Measurements from ENCODE around the gene UBE2K. TPM values are rescaled to one million over a fixed set of nuclear protein-coding genes. Genes with fewer than 3 reads are reported as not detected.
"Not testable (repeated sequence)": the region's sequence is repeated elsewhere in the genome, so short reads cannot be mapped to it uniquely, and the experiment has no call there.

Gene UBE2K
- total RNA-seq, 2 donors from 2014 or later: 25.6 to 30.3 TPM

DNA sequence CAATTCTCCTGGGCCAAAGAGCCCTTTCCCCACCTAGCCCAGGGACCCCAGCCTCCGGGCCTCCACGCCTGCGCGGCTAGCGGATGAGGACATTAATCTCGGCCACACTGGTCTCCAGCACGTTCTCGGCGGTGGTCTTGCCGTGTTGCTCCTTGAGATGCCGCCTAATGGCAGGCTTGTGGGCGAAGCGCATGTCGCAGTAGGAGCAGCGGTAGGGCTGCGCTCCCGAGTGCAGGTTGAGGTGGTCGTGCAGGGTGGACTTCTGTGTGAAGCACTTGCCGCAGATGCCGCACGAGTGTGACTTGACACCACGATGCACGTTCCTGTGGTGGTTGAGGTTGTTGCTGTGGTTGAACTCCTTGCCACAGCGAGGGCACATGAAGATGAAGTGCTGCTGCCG, 72.1 kb downstream of the UBE2K start:
- WGBS: 97% methylated on average over 25 of the region's 25 CpGs
- no peaks in the 10 kb centered on the region for H3K27me3 ChIP-seq (replicated peaks; ENCODE audit: insufficient read depth)
- TF ChIP-seq POLR2AphosphoS5 (IDR thresholded peaks at IDR 0.05) (no peak), POLR2A (IDR thresholded peaks at IDR 0.05) (no peak)
- TF ChIP-seq, protein P1, sequence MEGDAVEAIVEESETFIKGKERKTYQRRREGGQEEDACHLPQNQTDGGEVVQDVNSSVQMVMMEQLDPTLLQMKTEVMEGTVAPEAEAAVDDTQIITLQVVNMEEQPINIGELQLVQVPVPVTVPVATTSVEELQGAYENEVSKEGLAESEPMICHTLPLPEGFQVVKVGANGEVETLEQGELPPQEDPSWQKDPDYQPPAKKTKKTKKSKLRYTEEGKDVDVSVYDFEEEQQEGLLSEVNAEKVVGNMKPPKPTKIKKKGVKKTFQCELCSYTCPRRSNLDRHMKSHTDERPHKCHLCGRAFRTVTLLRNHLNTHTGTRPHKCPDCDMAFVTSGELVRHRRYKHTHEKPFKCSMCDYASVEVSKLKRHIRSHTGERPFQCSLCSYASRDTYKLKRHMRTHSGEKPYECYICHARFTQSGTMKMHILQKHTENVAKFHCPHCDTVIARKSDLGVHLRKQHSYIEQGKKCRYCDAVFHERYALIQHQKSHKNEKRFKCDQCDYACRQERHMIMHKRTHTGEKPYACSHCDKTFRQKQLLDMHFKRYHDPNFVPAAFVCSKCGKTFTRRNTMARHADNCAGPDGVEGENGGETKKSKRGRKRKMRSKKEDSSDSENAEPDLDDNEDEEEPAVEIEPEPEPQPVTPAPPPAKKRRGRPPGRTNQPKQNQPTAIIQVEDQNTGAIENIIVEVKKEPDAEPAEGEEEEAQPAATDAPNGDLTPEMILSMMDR (IDR thresholded peaks at IDR 0.05): no peak

DNA sequence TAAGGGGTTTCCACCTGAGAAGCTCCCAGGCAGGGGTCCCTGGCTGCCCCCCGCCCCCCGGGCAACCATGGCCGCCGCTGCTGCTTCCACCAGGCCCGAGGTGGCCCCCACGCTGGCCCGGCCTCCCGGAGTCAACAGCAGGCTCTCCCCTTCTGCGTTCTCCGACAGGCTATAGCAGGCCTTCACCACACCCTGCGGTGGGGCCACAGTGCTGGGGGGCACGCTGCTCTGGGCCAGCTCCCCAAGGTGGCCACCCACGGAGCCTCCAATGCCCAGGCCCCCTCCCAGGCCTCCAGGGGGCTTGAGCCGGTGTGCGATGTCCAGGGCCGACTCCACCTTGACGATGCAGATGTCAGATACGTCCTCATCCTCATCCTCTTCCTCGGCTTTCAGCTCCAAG, 72.5 kb downstream of the UBE2K start:
- no peak overlapping the region for H3K4me3 ChIP-seq
- peaks cover 3 to 7% of the 10 kb centered on the region in 2 donors for H3K36me3 ChIP-seq
- H3K27me3 ChIP-seq (replicated peaks; ENCODE audit: insufficient read depth): no peaks in the 10 kb centered on the region
- intact Hi-C loops (cut with DNase I): no loop called here
- no peaks in the 10 kb centered on the region for H3K4me1 ChIP-seq (replicated peaks)
- H3K9me3 ChIP-seq: no peaks in the 10 kb centered on the region
- TF ChIP-seq, protein P1 (IDR thresholded peaks at IDR 0.05): no peak
- TF ChIP-seq POLR2AphosphoS5 (IDR thresholded peaks at IDR 0.05) (no peak), POLR2A (IDR thresholded peaks at IDR 0.05) (no peak)
- H3K27ac ChIP-seq: no peak overlapping the region
- no peak for DNase-seq (ENCODE audit: low spot score)
- WGBS: 99% methylated on average over 19 of the region's 19 CpGs

More for the DNA sequence above, 72.1 kb downstream of the UBE2K start:
- Histone ChIP-seq H3K4me3 (no peak overlapping the region), H3K36me3 (peaks cover 3 to 7% of the 10 kb centered on the region in 2 donors), H3K4me1 (replicated peaks) (no peaks in the 10 kb centered on the region), H3K9me3 (no peaks in the 10 kb centered on the region), H3K27ac (no peak overlapping the region)
- intact Hi-C loops (cut with DNase I): no loop called here
- no peak for DNase-seq (ENCODE audit: low spot score)

DNA sequence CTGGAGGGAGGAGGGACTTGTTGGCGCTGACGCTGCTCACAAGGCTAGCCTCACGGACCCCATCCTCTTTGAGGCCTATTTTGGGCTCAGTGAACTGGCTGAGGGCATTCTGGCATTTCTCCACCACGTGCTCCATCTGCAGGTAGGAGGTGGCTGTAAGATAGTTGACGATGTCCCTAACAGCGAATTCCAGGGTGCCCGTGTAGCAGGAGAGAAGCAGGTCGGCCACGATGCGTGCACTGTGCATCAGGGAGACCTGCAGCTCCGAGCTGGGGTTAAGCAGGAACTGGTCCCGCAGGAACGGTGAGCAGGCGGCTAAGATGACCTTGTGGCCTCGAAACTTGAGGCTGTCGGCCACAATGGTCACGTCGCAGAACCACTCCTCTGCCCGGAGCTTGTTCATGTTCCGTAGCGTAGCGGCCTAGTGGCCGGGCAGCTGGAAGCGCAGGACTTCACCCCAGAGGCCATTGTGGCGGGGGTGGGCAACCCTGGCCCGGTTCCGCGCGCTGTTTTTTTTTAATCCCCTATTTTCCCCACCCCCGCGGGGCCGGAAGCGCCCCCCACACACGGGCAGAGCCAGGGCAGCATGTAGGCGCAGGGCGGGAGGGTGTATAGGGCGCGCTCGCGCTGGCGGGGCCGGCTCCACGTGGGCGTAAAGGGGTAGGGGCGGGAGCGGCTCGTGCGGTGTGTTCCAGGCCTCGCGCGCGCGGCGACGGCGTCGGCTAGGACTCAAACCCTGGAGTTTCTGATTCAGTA, 73.2 kb downstream of the UBE2K start:
- WGBS: 96% methylated on average over 55 of the region's 57 CpGs
- H3K4me1 ChIP-seq (replicated peaks): no peaks in the 10 kb centered on the region
- H3K36me3 ChIP-seq: peaks cover 0 to 3% of the 10 kb centered on the region in 2 donors

DNA sequence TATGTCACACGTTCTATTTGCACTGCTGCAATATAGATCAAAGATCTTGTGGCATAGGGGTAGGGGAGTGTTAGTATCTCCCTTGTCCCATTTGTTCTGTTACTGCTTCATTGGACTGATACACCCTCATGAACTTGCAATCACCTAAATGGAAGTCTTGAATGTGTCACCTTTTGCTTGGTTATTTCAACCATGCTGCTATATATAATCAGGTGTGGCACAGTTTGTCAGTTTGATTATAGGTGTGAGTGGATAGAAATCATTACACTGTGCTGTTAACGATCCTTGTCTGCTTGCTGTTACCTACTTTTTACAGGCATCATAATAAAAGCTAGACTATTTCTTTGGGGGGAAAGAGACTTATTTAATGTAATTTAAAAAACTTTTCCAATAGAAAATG, 84.1 kb downstream of the UBE2K start:
- intact Hi-C loops (cut with DNase I); H3K36me3 ChIP-seq; H3K27me3 ChIP-seq (replicated peaks; ENCODE audit: insufficient read depth); H3K27ac ChIP-seq; H3K4me1 ChIP-seq (replicated peaks); DNase-seq (ENCODE audit: low spot score); H3K9me3 ChIP-seq; H3K4me3 ChIP-seq: not testable (repeated sequence)
- WGBS: 84% methylated on average over 2 of the region's 2 CpGs

More for the DNA sequence above, 73.2 kb downstream of the UBE2K start:
- Histone ChIP-seq H3K27me3 (replicated peaks; ENCODE audit: insufficient read depth) (no peaks in the 10 kb centered on the region), H3K9me3 (no peaks in the 10 kb centered on the region), H3K27ac (no peak overlapping the region), H3K4me3 (no peak overlapping the region)
- intact Hi-C loops (cut with DNase I): no loop called here
- no peak for DNase-seq (ENCODE audit: low spot score)
- TF ChIP-seq POLR2A (IDR thresholded peaks at IDR 0.05): no peak
- no peak for TF ChIP-seq POLR2AphosphoS5 (IDR thresholded peaks at IDR 0.05)
- TF ChIP-seq, protein P1 (IDR thresholded peaks at IDR 0.05): no peak

DNA sequence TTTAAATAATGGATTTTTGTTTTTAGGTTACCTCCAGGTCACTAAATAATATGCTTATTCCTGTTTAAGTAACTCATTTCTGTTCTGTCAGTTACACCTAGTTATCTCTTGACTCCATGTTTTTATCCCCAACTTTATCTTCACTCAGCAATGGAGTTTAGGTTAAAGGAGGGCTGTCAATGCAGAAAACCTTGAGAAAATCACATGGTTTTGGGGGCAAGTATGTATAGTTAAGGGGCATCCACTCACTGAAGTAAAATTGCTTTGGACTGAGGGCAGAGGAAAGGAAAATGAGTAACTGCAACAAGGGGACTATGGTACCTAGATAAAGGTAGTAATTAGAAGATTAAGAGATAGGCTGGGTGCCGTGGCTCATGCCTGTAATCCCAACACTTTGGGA, 87.1 kb downstream of the UBE2K start:
- intact Hi-C loops (cut with DNase I): no loop called here
- 41% methylated on average over 1 of the region's 1 CpG for WGBS
- Histone ChIP-seq H3K4me3 (no peak overlapping the region), H3K9me3 (no peaks in the 10 kb centered on the region), H3K27ac (no peak overlapping the region), H3K4me1 (replicated peaks) (no peaks in the 10 kb centered on the region), H3K27me3 (replicated peaks; ENCODE audit: insufficient read depth) (no peaks in the 10 kb centered on the region), H3K36me3 (no peaks in the 10 kb centered on the region)
- no peak for TF ChIP-seq POLR2A (IDR thresholded peaks at IDR 0.05)
- DNase-seq (ENCODE audit: low spot score): no peak

DNA sequence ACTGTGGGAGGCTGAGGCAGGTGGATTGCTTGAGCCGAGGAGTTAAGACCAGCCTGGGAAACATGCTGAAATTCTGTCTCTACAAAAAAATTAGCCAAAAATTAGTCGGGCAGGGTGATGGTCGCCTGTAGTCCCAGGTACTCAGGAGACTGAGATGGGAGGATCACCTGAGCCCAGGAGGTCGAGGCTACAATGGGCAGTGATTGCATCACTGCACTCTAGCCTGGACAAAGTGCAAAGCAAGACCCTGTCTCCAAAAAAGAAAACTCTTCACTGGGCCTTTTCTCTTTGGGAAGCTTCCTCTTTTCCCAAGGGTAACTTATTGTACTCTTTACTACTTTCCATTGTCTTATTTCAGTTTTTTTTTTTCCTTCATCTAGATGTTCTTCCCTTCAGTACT, 88.9 kb downstream of the UBE2K start:
- H3K36me3 ChIP-seq: no peaks in the 10 kb centered on the region
- no peak for DNase-seq (ENCODE audit: low spot score)
- no peaks in the 10 kb centered on the region for H3K27me3 ChIP-seq (replicated peaks; ENCODE audit: insufficient read depth)
- WGBS: 82% methylated on average over 4 of the region's 4 CpGs
- H3K27ac ChIP-seq: no peak overlapping the region
- no peak overlapping the region for H3K4me3 ChIP-seq
- no peaks in the 10 kb centered on the region for H3K4me1 ChIP-seq (replicated peaks)
- H3K9me3 ChIP-seq: no peaks in the 10 kb centered on the region
- TF ChIP-seq, protein P1 (IDR thresholded peaks at IDR 0.05): no peak
- TF ChIP-seq POLR2AphosphoS5 (IDR thresholded peaks at IDR 0.05) (no peak), POLR2A (IDR thresholded peaks at IDR 0.05) (no peak)
- intact Hi-C loops (cut with DNase I): no loop called here
